ENCODE data around the gene AP5Z1. TPM values are rescaled to one million over a fixed set of nuclear protein-coding genes. Genes with fewer than 3 reads are reported as not detected.

The AP5Z1 gene
- total and polyA plus RNA-seq, 2 donors (not counting 1 experiment from before 2014, with no cell fraction given), result 99.7 to 113 TPM

DNA sequence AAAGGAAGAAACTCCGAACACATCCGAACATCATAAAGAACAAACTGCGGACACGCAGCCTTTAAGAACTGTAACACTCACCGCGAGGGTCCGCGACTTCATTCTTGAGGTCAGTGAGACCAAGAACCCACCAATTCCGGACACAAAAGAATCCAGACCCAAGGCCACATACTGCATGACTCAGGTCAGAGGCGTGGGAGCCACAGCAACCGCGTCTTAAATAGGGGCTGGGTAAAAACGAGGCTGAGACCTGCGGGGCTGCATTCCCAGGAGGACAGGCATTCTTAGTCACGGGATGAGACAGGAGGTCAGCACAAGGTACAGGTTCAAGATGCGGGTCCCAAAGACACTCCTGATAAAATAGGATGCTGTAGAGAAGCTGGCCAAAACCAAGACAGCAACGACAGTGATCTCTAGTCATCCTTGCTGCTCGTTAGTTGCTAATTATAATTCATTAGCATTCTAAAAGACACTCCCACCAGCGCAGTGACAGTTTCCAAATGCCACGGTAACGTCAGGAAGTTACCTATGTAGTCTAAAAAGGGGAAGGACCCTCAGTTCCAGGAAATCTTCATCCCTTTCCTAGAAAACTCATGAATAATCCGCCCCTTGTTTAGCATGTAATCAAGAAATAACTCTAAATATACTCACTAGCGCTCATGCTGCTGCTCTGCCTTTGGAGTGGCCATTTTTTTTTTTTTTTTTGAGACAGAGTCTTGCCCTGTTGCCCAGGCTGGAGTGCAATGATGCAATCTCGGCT, 19.3 kb downstream of the AP5Z1 start:
- Mint-ChIP-seq H3K9me3 (ENCODE audit: insufficient read depth) (no peaks in the 10 kb centered on the region), H3K27ac (no peak overlapping the region), H3K4me1 (peaks cover 2% of the 10 kb centered on the region), H3K27me3 (no peaks in the 10 kb centered on the region), H3K4me3 (no peak overlapping the region)
- Histone ChIP-seq H3K27ac (ENCODE audit: low read length in 2 of 2) (no peak overlapping the region), H3K9ac (ENCODE audit: low read length) (no peak overlapping the region), H3K4me3 (ENCODE audit: control extremely low read depth in 1 of 5, extremely low read depth in 1 of 5, insufficient read depth in 1 of 5, low read depth in 2 of 5, low read length in 4 of 5) (no peak overlapping the region), H3K36me3 (replicated peaks in 1 of 2; ENCODE audit: control extremely low read depth in 1 of 2, control insufficient read depth in 1 of 2, extremely low read depth in 1 of 2, insufficient read depth in 2 of 2, low read length in 1 of 2) (peaks cover 0 to 17% of the 10 kb centered on the region in 2 experiments), H3K4me1 (ENCODE audit: control insufficient read depth in 2 of 2, insufficient read depth in 2 of 2, low read length in 2 of 2) (peaks cover 0 to 9% of the 10 kb centered on the region in 2 donors), H4K20me1 (ENCODE audit: control insufficient read depth, insufficient read depth, low read length, poor library complexity, severe bottlenecking) (no peaks in the 10 kb centered on the region), H3K27me3 (replicated peaks in 1 of 4; ENCODE audit: control extremely low read depth in 1 of 4, control insufficient read depth in 3 of 4, insufficient read depth in 4 of 4, low read length in 3 of 4) (no peaks in the 10 kb centered on the region), H3K79me2 (ENCODE audit: control insufficient read depth, insufficient read depth, low read length) (no peaks in the 10 kb centered on the region), H3K4me2 (replicated peaks; ENCODE audit: low read depth, low read length, poor library complexity, severe bottlenecking) (no peak overlapping the region), H3K9me3 (ENCODE audit: control extremely low read depth in 1 of 3, control insufficient read depth in 2 of 3, insufficient read depth in 1 of 3, low read length in 2 of 3) (peaks cover 0 to 14% (median 0%) of the 10 kb centered on the region in 3 donors), H2AFZ (ENCODE audit: insufficient read depth, low read depth, low read length, poor library complexity, severe bottlenecking) (no peak overlapping the region)
- DNase-seq (no peak), ATAC-seq (ENCODE audit: low read depth) (no peak)
- TF ChIP-seq, protein P1, sequence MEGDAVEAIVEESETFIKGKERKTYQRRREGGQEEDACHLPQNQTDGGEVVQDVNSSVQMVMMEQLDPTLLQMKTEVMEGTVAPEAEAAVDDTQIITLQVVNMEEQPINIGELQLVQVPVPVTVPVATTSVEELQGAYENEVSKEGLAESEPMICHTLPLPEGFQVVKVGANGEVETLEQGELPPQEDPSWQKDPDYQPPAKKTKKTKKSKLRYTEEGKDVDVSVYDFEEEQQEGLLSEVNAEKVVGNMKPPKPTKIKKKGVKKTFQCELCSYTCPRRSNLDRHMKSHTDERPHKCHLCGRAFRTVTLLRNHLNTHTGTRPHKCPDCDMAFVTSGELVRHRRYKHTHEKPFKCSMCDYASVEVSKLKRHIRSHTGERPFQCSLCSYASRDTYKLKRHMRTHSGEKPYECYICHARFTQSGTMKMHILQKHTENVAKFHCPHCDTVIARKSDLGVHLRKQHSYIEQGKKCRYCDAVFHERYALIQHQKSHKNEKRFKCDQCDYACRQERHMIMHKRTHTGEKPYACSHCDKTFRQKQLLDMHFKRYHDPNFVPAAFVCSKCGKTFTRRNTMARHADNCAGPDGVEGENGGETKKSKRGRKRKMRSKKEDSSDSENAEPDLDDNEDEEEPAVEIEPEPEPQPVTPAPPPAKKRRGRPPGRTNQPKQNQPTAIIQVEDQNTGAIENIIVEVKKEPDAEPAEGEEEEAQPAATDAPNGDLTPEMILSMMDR (IDR thresholded peaks at IDR 0.05), result no peak
- TF ChIP-seq EZH2 (IDR thresholded peaks at IDR 0.05; ENCODE audit: borderline replicate concordance, insufficient read depth, low read depth, low read length, poor library complexity, severe bottlenecking), result no peak
- WGBS (ENCODE audit: insufficient coverage), result 95% methylated on average over 16 of the region's 24 CpGs
- ChIA-PET CTCF (interaction anchor here (4.6 kb wide), 1 partner anchor 291 kb away, joined by 54 read pairs; no protein-coding TSS in a partner anchor), POLR2A (interaction anchor here (1.7 kb wide), 1 partner anchor 20 kb away, joined by 3 read pairs; the partner anchor contains the start of gene AP5Z1)
- intact Hi-C loops (cut with micrococcal nuclease), result loop anchor here (5.0 to 10.0 kb wide), 2 partner anchors 180 to 398 kb away; partner anchors contain the start of gene WIPI2

DNA sequence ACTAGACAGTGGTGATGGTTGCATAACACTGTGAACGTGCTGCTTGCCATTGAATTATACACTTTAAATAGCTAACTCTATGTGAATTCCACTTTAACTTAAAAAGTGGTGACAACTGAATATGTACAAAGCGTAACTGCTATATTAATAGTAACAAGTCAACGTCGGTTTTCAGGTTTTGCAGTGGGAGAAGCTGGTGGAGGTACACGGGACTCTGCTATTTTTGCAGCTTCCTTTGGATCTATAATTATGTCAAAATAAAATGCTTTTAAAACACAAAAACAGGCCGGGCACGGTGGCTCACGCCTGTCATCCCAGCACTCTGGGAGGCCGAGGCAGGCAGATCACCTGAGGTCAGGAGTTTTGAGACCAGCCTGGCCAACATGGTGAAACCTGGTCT, 21.0 kb downstream of the AP5Z1 start:
- H3K4me2 ChIP-seq (replicated peaks; ENCODE audit: low read depth, low read length, poor library complexity, severe bottlenecking), result no peak overlapping the region
- H3K27ac Mint-ChIP-seq, result no peak overlapping the region
- ChIA-PET CTCF (interaction anchor here (0.8 to 4.6 kb wide), 4 partner anchors 18 to 290 kb away, joined by 3 to 54 read pairs (median 4); partner anchors contain the start of gene AP5Z1), POLR2A (interaction anchor here (1.7 kb wide), 1 partner anchor 21 kb away, joined by 3 read pairs; the partner anchor contains the start of gene AP5Z1)
- H3K4me3 ChIP-seq (ENCODE audit: control extremely low read depth in 1 of 5, extremely low read depth in 1 of 5, insufficient read depth in 1 of 5, low read depth in 2 of 5, low read length in 4 of 5), result no peak overlapping the region
- no peaks in the 10 kb centered on the region for H3K79me2 ChIP-seq (ENCODE audit: control insufficient read depth, insufficient read depth, low read length)
- no peak overlapping the region for H3K4me3 Mint-ChIP-seq
- no peak overlapping the region for H2AFZ ChIP-seq (ENCODE audit: insufficient read depth, low read depth, low read length, poor library complexity, severe bottlenecking)
- H3K9me3 ChIP-seq (ENCODE audit: control extremely low read depth in 1 of 3, control insufficient read depth in 2 of 3, insufficient read depth in 1 of 3, low read length in 2 of 3), result peaks cover 0 to 14% (median 0%) of the 10 kb centered on the region in 3 donors
- H3K9ac ChIP-seq (ENCODE audit: low read length), result no peak overlapping the region
- no peak for ATAC-seq (ENCODE audit: low read depth)
- intact Hi-C loops (cut with micrococcal nuclease), result loop anchor here (10.0 kb wide), 1 partner anchor 178 kb away; no protein-coding TSS in a partner anchor
- TF ChIP-seq EZH2 (IDR thresholded peaks at IDR 0.05; ENCODE audit: borderline replicate concordance, insufficient read depth, low read depth, low read length, poor library complexity, severe bottlenecking), result no peak
- TF ChIP-seq, protein P1 (IDR thresholded peaks at IDR 0.05), result no peak
- 95% methylated on average over 4 of the region's 9 CpGs for WGBS (ENCODE audit: insufficient coverage)
- H3K9me3 Mint-ChIP-seq (ENCODE audit: insufficient read depth), result no peaks in the 10 kb centered on the region
- no peak for DNase-seq
- no peaks in the 10 kb centered on the region for H3K27me3 ChIP-seq (replicated peaks in 1 of 4; ENCODE audit: control extremely low read depth in 1 of 4, control insufficient read depth in 3 of 4, insufficient read depth in 4 of 4, low read length in 3 of 4)
- H3K27ac ChIP-seq (ENCODE audit: low read length in 2 of 2), result no peak overlapping the region
- peaks cover 0 to 5% of the 10 kb centered on the region in 2 experiments for H3K36me3 ChIP-seq (replicated peaks in 1 of 2; ENCODE audit: control extremely low read depth in 1 of 2, control insufficient read depth in 1 of 2, extremely low read depth in 1 of 2, insufficient read depth in 2 of 2, low read length in 1 of 2)
- H3K4me1 ChIP-seq (ENCODE audit: control insufficient read depth in 2 of 2, insufficient read depth in 2 of 2, low read length in 2 of 2), result peaks cover 0 to 9% of the 10 kb centered on the region in 2 donors
- no peaks in the 10 kb centered on the region for H4K20me1 ChIP-seq (ENCODE audit: control insufficient read depth, insufficient read depth, low read length, poor library complexity, severe bottlenecking)
- no peaks in the 10 kb centered on the region for H3K27me3 Mint-ChIP-seq
- H3K4me1 Mint-ChIP-seq, result peaks cover 1% of the 10 kb centered on the region

Data from B cell (primary cell).